ENCODE results near the gene NRP1.

- no peak for TF ChIP-seq CTCF (IDR thresholded peaks at IDR 0.05 in 4 of 5, conservative IDR thresholded peaks at IDR 0.05 in 1 of 5)
- TF ChIP-seq POLR2A (IDR thresholded peaks at IDR 0.05) = no peak
Measured at GRCh38 chr10:33252324-33252723, 82.1 kb downstream of the NRP1 start.
